Tibial nerve (tissue), 4 donors: ENCODE data around the gene PAM16. TPM values are rescaled to one million over a fixed set of nuclear protein-coding genes. Genes with fewer than 3 reads are reported as not detected.
A peak's percentile ranks its signal among the peaks of the same experiment; 100 is the strongest.

Experiments used
- DNase-seq, 2 donors: peaks; one replicate each; pipeline ENCODE4 v3.0.0-alpha.2; 2019; ENCODE audit warnings: low spot score in 2 of 2
- H3K27ac ChIP-seq, 4 donors: fragments of 200-600 bp; sonication (generic) in 3 of 4; one replicate each; pipeline ENCODE4 v1.5.1; 2017 to 2019; ENCODE audit warnings: mild to moderate bottlenecking in 1 of 4
- H3K27me3 ChIP-seq, 2 donors: fragments of 200-600 bp; sonication (generic) in 1 of 2; one replicate each; pipeline versions ENCODE4 v1.5.1 to v1.6.0; 2017 to 2019
- H3K36me3 ChIP-seq, 3 donors: fragments of 200-600 bp; sonication (generic); one replicate each; pipeline ENCODE4 v1.5.1; 2018 to 2019
- H3K4me1 ChIP-seq, 4 donors: fragments of 200-600 bp; sonication (generic) in 3 of 4; one replicate each; pipeline ENCODE4 v1.5.1; 2017 to 2019
- H3K4me3 ChIP-seq, 4 donors: fragments of 200-600 bp; sonication (generic) in 3 of 4; one replicate each; pipeline ENCODE4 v1.5.1; 2017 to 2019; ENCODE audit warnings: mild to moderate bottlenecking in 1 of 4, moderate library complexity in 1 of 4
- H3K9me3 ChIP-seq, 4 donors: fragments of 200-600 bp; sonication (generic) in 3 of 4; one replicate each; pipeline ENCODE4 v1.5.1; 2017 to 2019
- EP300 ChIP-seq, 2 donors: sonication (generic); formaldehyde crosslinking; IDR thresholded peaks; one replicate each; pipeline ENCODE4 v1.6.1; 2017; ENCODE audit warnings: antibody characterized with exemption in 2 of 2, mild to moderate bottlenecking in 1 of 2
- POLR2A ChIP-seq, 2 donors: fragments of 450-650 bp; IDR thresholded peaks; one replicate each; pipeline ENCODE4 v1.6.1; 2017; ENCODE audit warnings: antibody characterized with exemption in 2 of 2, mild to moderate bottlenecking in 2 of 2, moderate library complexity in 2 of 2
- WGBS, 2 donors: methylation state at CpG; one replicate each; pipeline ENCODE4 v1.1.5; 2018; 5-methylcytosine and 5-hydroxymethylcytosine counted together
- total RNA-seq, 4 donors: library from RNA; depleted of rRNA; stranded (reverse); fragments of >200 nt; gene quantifications; one replicate each; pipeline ENCODE4 v1.1.0, GENCODE V29; 2016
- TF ChIP-seq, protein P1 (sequence below), 5 experiments: fragments of 200-600 bp in 3 of 5; fragments of 450-650 bp in 2 of 5; sonication (generic) in 3 of 5; IDR thresholded peaks; one replicate each; pipeline ENCODE4 v1.5.1; 2016 to 2019; ENCODE audit warnings: antibody characterized with exemption in 5 of 5, mild to moderate bottlenecking in 3 of 5, moderate library complexity in 2 of 5

Gene PAM16
- total RNA-seq, 4 donors from 2014 or later: 45.1 to 95.1 (median 60.7) TPM

DNA sequence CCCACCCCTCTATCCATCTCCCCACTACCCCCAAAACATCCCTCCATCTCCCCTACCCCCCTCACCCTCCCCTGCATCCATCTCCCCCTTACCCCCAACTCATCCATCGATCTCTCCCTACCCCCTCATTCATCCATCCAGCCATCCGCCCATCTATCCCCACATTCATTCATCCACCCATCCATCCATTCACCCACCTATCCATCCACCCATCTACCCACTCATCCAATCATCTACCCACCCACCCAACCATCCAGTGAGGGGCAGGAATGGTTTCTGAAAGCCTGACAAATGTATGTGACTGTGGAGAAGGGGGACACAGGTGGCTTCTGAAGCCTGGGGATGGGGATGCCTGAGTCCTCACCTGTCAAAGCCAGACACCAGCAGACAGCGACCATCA, 8.8 kb upstream of the PAM16 start:
- DNase-seq: no peak
- WGBS, 2 donors: 89 to 93% methylated on average over 3 of the region's 3 CpGs
- no peak for TF ChIP-seq POLR2A (IDR thresholded peaks at IDR 0.05)
- H3K4me3 ChIP-seq: no peak overlapping the region
- no peak overlapping the region for H3K27ac ChIP-seq
- H3K9me3 ChIP-seq: no peaks in the 10 kb centered on the region
- peaks cover 0 to 83% (median 6%) of the 10 kb centered on the region in 3 donors for H3K36me3 ChIP-seq
- H3K27me3 ChIP-seq: no peaks in the 10 kb centered on the region
- peaks cover 0 to 9% (median 0%) of the 10 kb centered on the region in 4 donors for H3K4me1 ChIP-seq

DNA sequence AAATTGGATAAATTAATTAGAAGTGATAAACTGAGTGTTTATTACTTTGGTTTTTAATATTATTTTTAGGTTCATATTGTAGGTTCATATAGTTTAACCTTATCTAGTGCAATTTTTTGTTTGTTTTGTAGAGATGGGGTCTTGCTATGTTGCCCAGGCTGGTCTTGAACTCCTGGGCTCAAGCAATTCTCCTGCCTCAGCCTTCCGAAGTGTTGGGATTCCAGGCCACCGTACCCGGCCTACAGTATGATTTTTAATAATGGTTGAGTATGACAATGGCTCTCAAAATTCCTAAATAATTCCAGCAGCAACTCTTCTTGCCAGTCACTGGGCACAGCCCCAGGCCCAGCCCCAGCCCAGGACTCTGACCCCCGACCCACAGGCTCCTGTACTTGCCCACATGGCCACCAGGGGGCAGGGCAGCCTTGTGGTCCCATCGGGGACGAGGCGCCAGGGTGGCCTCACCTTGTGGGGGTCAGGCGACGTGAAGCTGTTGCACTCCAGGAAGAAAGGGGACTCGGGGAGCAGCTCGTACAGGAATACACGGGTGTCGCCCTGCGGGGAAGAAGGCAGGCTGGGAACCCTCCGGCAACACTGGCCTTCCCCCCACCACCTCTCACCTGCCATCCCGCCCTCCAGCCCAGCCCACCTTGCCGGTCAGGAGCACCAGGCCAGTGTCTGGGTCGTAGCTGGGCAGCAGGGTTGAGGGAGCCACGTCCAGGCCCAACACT, 7.9 kb upstream of the PAM16 start:
- WGBS, 2 donors: 35 to 43% methylated on average over 15 to 16 of the region's 19 CpGs
- TF ChIP-seq EP300 (IDR thresholded peaks at IDR 0.05) (peak in 1 of 2 donors; percentile 23), POLR2A (IDR thresholded peaks at IDR 0.05) (peak in 1 of 2 donors; percentile 8)
- TF ChIP-seq, protein P1, sequence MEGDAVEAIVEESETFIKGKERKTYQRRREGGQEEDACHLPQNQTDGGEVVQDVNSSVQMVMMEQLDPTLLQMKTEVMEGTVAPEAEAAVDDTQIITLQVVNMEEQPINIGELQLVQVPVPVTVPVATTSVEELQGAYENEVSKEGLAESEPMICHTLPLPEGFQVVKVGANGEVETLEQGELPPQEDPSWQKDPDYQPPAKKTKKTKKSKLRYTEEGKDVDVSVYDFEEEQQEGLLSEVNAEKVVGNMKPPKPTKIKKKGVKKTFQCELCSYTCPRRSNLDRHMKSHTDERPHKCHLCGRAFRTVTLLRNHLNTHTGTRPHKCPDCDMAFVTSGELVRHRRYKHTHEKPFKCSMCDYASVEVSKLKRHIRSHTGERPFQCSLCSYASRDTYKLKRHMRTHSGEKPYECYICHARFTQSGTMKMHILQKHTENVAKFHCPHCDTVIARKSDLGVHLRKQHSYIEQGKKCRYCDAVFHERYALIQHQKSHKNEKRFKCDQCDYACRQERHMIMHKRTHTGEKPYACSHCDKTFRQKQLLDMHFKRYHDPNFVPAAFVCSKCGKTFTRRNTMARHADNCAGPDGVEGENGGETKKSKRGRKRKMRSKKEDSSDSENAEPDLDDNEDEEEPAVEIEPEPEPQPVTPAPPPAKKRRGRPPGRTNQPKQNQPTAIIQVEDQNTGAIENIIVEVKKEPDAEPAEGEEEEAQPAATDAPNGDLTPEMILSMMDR (IDR thresholded peaks at IDR 0.05): peak; percentile 85 to 99 (median 98)
- H3K27me3 ChIP-seq: no peaks in the 10 kb centered on the region
- no peak overlapping the region for H3K27ac ChIP-seq
- no peak overlapping the region for H3K4me3 ChIP-seq
- peaks cover 0 to 83% (median 3%) of the 10 kb centered on the region in 3 donors for H3K36me3 ChIP-seq
- peaks cover 0 to 9% (median 0%) of the 10 kb centered on the region in 4 donors for H3K4me1 ChIP-seq
- peak; percentile 44 to 64 for DNase-seq
- no peaks in the 10 kb centered on the region for H3K9me3 ChIP-seq

DNA sequence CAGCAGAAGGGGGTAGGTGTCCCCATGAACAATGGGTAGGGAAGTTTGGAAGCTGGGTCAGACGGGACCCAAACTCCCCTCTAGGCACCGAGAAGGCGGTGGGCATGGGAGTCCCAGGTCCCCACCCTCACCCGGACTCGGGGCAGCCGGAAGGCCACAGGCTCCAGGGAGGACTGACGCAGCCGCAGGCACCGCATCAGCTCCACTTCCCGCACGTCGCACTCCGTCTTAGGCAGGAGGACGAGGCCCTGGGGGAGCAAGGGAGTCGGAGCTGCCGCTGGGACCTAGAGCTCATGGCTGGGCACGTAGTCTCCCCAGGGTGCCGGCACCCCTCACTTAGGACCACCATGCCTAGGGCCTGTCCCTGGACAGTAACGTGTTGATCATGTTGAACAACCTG, 7.1 kb upstream of the PAM16 start:
- TF ChIP-seq POLR2A (IDR thresholded peaks at IDR 0.05) (no peak), EP300 (IDR thresholded peaks at IDR 0.05) (no peak)
- TF ChIP-seq, protein P1 (IDR thresholded peaks at IDR 0.05): no peak
- Histone ChIP-seq H3K4me1 (peaks cover 0 to 9% (median 0%) of the 10 kb centered on the region in 4 donors), H3K36me3 (peaks cover 0 to 83% (median 0%) of the 10 kb centered on the region in 3 donors), H3K4me3 (no peak overlapping the region), H3K27me3 (no peaks in the 10 kb centered on the region), H3K9me3 (no peaks in the 10 kb centered on the region), H3K27ac (no peak overlapping the region)
- WGBS, 2 donors: 95 to 96% methylated on average over 3 to 10 of the region's 19 CpGs
- no peak for DNase-seq

DNA sequence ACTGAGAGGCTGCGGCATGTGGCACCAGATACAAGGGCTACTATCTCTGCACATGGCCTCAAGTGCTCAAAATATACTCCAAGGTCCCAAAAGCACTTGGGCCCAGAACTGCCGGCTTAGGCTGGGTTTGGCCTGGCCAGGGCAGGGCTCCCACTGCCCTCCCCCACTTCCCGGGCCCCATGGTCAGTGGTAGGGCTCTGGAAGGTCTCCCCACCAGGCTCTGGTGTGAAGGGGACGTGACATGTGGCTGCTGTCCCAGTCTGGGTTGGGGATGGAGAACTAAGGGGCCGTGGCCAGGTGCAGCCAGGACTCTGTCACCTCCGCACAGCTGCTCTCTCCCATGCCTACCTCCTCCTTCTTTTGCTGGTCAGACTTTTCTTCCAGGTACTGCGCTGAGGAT, 5.7 kb upstream of the PAM16 start:
- no peak for TF ChIP-seq EP300 (IDR thresholded peaks at IDR 0.05)
- TF ChIP-seq, protein P1 (IDR thresholded peaks at IDR 0.05): no peak
- no peak for TF ChIP-seq POLR2A (IDR thresholded peaks at IDR 0.05)
- Histone ChIP-seq H3K27ac (no peak overlapping the region), H3K27me3 (no peaks in the 10 kb centered on the region), H3K4me3 (no peak overlapping the region), H3K9me3 (no peaks in the 10 kb centered on the region), H3K4me1 (peaks cover 0 to 10% (median 0%) of the 10 kb centered on the region in 4 donors), H3K36me3 (peaks cover 0 to 69% (median 0%) of the 10 kb centered on the region in 3 donors)
- no peak for DNase-seq
- 91 to 95% methylated on average over 6 to 7 of the region's 7 CpGs for WGBS, 2 donors

DNA sequence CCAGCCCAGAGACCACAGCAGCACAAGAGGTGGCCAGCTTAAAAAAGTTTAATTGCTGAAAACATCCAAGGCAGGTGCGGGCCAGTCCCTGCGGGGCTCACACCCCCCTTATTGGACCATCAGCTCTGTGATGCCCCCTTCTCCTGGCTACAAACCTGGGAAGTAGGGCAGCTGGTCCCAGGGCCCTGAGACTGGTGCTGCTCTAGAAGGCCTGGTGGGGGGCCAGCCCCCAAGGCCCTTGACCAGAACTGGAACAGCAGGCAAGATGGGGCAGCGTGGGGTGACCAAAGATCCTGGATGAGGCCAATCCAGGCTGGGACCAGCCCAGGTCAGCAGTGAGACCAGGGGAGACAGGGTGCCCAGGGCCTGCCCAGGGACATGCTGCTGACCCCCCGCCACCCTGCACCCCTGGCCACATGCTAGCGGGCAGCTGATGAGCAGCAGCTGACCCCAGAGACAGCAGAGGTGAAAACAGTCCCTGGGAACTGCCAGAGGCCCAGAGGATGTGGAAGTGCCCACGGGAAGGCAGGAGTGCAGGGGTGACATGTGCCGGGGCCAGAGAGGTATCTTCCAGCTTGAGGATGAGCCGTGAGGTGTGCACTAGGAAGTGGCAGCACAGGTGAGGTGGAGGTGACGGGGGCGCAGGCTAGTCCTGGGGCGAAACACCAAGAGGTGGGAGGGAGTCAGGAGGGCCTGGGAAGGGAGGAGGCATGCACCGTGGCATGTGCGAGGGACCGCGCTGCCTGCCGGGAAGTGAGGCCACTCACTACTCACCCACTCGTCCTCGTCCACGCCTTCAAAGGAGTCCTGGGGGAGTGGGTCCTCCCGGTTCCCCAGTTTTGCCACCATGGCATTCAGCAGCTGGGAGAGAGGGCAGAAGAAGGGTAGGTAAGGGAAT, 3.6 kb upstream of the PAM16 start:
- Histone ChIP-seq H3K36me3 (peaks cover 0 to 50% (median 0%) of the 10 kb centered on the region in 3 donors), H3K9me3 (no peaks in the 10 kb centered on the region), H3K27ac (no peak overlapping the region), H3K27me3 (no peaks in the 10 kb centered on the region), H3K4me3 (no peak overlapping the region), H3K4me1 (peaks cover 0 to 22% (median 8%) of the 10 kb centered on the region in 4 donors)
- DNase-seq: no peak
- no peak for TF ChIP-seq EP300 (IDR thresholded peaks at IDR 0.05)
- TF ChIP-seq POLR2A (IDR thresholded peaks at IDR 0.05): no peak
- WGBS, 2 donors: 85 to 89% methylated on average over 18 of the region's 20 CpGs
